HG03095 (cell line): ENCODE data around the gene SLC2A13.
"Not testable (repeated sequence)": the region's sequence is repeated elsewhere in the genome, so short reads cannot be mapped to it uniquely, and the experiment has no call there.

Experiments used
- ATAC-seq: cut with Tn5 transposase; IDR thresholded peaks from one replicate; pipeline ENCODE4 v1.9.1; 2021; ENCODE audit warnings: moderate library complexity; ENCODE audit not compliant: unreplicated experiment

Gene SLC2A13

GRCh38 chr12:39883411-39883810, 222.5 kb downstream of the SLC2A13 start:
- ATAC-seq: no peak

GRCh38 chr12:39878753-39879152, 227.1 kb downstream of the SLC2A13 start:
- ATAC-seq: no peak

- no peak for ATAC-seq
Measured at GRCh38 chr12:39875721-39876120, 230.2 kb downstream of the SLC2A13 start.

- no peak for ATAC-seq
Measured at GRCh38 chr12:39874785-39875184, 231.1 kb downstream of the SLC2A13 start.

GRCh38 chr12:39873065-39873464, 232.8 kb downstream of the SLC2A13 start:
- no peak for ATAC-seq

GRCh38 chr12:39872425-39872824, 233.5 kb downstream of the SLC2A13 start:
- ATAC-seq: no peak

- ATAC-seq: no peak
Measured at GRCh38 chr12:39868328-39868725, 237.6 kb downstream of the SLC2A13 start.

- ATAC-seq: no peak
Measured at GRCh38 chr12:39867631-39868327, 238.1 kb downstream of the SLC2A13 start.

GRCh38 chr12:39866135-39866534, 239.7 kb downstream of the SLC2A13 start:
- no peak for ATAC-seq

- no peak for ATAC-seq
Measured at GRCh38 chr12:39860695-39861094, 245.2 kb downstream of the SLC2A13 start.

- ATAC-seq: no peak
Measured at GRCh38 chr12:39853003-39853402, 252.9 kb downstream of the SLC2A13 start.

- no peak for ATAC-seq
Measured at GRCh38 chr12:39852346-39852745, 253.5 kb downstream of the SLC2A13 start.

- not testable (repeated sequence) for ATAC-seq
Measured at GRCh38 chr12:39848218-39848617, 257.7 kb downstream of the SLC2A13 start.

- ATAC-seq: no peak
Measured at GRCh38 chr12:39846971-39847650, 258.8 kb downstream of the SLC2A13 start.

GRCh38 chr12:39846304-39846703, 259.6 kb downstream of the SLC2A13 start:
- no peak for ATAC-seq

- no peak for ATAC-seq
Measured at GRCh38 chr12:39840422-39840821, 265.5 kb downstream of the SLC2A13 start.

- ATAC-seq: no peak
Measured at GRCh38 chr12:39839072-39839471, 266.8 kb downstream of the SLC2A13 start.

GRCh38 chr12:39835517-39836489, 270.1 kb downstream of the SLC2A13 start:
- peak; percentile 68 for ATAC-seq

- no peak for ATAC-seq
Measured at GRCh38 chr12:39831587-39832315, 274.1 kb downstream of the SLC2A13 start.

- no peak for ATAC-seq
Measured at GRCh38 chr12:39830852-39831520, 274.9 kb downstream of the SLC2A13 start.
